Neural crest cell (in vitro differentiated cells): ENCODE data around the gene SLC40A1. TPM values are rescaled to one million over a fixed set of nuclear protein-coding genes. Genes with fewer than 3 reads are reported as not detected.

ENCODE experiments used
- DNase-seq: peaks from one replicate; pipeline ENCODE4 v3.0.0; 2021; ENCODE audit warnings: low read depth, mixed read lengths, low spot score
- H3K27ac Mint-ChIP-seq: one replicate; pipeline ENCODE4 v1.8.0; 2021; ENCODE audit warnings: mild to moderate bottlenecking, mixed read lengths; ENCODE audit not compliant: unreplicated experiment
- H3K27me3 Mint-ChIP-seq: 2 replicates; pipeline ENCODE4 v1.8.0; 2021; ENCODE audit warnings: low read depth, mild to moderate bottlenecking, mixed read lengths
- H3K36me3 Mint-ChIP-seq: 2 replicates; pipeline ENCODE4 v1.8.0; 2021; ENCODE audit warnings: low read depth, mild to moderate bottlenecking, mixed read lengths
- H3K4me1 Mint-ChIP-seq: 2 replicates; pipeline ENCODE4 v1.8.0; 2021; ENCODE audit warnings: mixed read lengths
- H3K4me3 Mint-ChIP-seq: one replicate; pipeline ENCODE4 v1.8.0; 2021; ENCODE audit warnings: mild to moderate bottlenecking, mixed read lengths
- H3K9me3 Mint-ChIP-seq: 2 replicates; pipeline ENCODE4 v1.8.0; 2021; ENCODE audit warnings: mixed read lengths
- total RNA-seq: library from RNA; stranded (reverse); gene quantifications from 2 replicates; pipeline ENCODE4 v1.2.1, GENCODE V29; 2021
- TF ChIP-seq, protein P1 (sequence below): fragments of 200-600 bp; sonication (generic); conservative IDR thresholded peaks from 2 replicates; pipeline ENCODE4 v1.5.0; 2021; ENCODE audit warnings: antibody characterized with exemption, mild to moderate bottlenecking

Gene SLC40A1
- total RNA-seq, 1 donor from 2014 or later = 2.6 TPM

DNA sequence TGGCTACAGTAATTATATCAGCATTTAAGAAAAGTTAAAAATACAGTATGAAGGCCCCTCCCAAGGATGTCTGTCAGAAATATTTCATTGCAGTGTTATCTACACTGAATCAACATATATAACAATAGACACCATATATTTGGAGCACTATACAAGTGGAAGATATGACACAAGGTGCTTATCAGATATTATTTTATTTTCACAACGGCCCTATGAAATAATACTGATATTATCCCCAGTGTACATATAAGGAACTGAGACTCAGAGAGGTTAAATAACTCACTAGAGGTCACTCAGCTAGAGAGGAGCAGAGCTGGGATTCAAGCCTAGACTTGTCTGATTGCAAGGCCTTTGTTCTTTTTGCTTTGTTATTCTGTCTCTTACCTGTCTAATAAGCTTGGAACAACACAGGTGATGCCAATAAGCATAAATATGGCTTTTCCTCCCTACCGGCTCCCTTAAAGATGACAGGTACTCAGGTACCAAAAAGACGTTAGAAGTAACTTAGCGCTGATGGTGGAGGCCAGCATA, 4.7 kb upstream of the SLC40A1 start:
- Mint-ChIP-seq H3K27me3 (peaks cover 44% of the 10 kb centered on the region), H3K27ac (no peak overlapping the region), H3K9me3 (no peaks in the 10 kb centered on the region), H3K36me3 (no peaks in the 10 kb centered on the region), H3K4me1 (peaks cover 6% of the 10 kb centered on the region), H3K4me3 (no peak overlapping the region)
- DNase-seq = no peak
- TF ChIP-seq, protein P1, sequence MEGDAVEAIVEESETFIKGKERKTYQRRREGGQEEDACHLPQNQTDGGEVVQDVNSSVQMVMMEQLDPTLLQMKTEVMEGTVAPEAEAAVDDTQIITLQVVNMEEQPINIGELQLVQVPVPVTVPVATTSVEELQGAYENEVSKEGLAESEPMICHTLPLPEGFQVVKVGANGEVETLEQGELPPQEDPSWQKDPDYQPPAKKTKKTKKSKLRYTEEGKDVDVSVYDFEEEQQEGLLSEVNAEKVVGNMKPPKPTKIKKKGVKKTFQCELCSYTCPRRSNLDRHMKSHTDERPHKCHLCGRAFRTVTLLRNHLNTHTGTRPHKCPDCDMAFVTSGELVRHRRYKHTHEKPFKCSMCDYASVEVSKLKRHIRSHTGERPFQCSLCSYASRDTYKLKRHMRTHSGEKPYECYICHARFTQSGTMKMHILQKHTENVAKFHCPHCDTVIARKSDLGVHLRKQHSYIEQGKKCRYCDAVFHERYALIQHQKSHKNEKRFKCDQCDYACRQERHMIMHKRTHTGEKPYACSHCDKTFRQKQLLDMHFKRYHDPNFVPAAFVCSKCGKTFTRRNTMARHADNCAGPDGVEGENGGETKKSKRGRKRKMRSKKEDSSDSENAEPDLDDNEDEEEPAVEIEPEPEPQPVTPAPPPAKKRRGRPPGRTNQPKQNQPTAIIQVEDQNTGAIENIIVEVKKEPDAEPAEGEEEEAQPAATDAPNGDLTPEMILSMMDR = no peak

DNA sequence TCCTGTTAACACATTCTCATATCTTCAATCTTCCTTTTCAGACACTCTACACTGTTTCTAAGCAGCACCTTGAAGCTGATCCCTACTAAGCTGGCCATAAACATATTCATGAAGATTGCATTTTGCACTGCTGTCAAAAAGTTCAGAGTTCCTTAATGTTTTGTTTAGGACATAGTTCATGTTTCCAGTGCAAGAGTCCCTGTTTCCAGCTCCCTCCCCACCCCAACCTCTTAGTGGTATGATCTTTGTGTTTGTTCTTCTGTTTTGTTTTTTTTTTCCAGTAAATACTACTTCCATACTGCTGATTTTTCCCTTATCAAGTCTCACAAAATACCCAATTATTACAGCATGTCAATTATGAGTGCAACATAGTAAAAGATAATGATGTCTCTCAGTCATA, 4.1 kb upstream of the SLC40A1 start:
- Mint-ChIP-seq H3K27me3 (peaks cover 50% of the 10 kb centered on the region), H3K36me3 (no peaks in the 10 kb centered on the region), H3K27ac (no peak overlapping the region), H3K4me3 (no peak overlapping the region), H3K9me3 (no peaks in the 10 kb centered on the region), H3K4me1 (peaks cover 12% of the 10 kb centered on the region)
- TF ChIP-seq, protein P1 = no peak
- no peak for DNase-seq

DNA sequence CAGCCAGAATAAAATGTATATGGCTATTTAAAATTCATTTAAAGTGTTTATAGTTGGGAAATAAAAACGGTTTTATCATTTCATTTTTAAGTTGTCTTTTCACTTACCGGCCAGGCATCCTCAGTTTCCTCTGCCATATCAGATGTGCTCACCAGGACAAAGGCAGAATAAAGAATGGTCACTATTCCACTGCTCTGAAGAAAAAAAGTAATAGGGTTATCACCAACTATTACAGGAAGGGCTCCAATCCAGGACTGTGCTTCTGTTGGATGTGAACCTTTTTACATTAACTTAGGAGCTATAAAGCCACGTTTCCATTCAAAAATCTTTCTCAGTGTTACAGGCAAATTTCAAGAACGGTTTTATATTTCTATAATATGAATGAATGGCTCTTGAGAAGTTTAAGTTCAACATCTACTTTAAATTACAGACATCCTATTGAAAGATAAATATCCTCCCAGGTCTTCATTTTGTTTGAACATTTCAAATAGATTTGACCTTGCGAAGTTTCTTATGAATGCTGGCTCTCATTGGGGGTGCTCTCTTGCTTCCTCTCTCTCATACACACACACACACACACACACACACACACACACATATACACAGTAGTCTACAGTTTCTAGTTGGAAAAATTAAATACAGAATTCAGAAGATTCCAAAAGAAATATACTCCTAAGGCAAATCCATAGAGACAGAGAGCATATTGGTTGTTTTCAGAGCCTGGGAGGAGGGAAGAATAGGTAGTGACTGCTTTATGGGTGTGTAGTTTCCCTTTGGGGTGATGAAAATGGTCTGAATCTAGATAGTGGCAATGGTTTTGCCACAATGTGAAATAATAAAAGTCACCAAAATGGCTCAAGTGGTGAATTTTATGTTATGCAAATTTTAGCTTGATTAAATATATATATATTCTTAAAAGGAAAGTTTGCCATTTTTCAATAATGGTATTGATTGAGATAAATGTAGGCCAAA, 2.9 kb upstream of the SLC40A1 start:
- H3K27me3 Mint-ChIP-seq = peaks cover 57% of the 10 kb centered on the region
- H3K4me3 Mint-ChIP-seq = no peak overlapping the region
- no peaks in the 10 kb centered on the region for H3K36me3 Mint-ChIP-seq
- H3K27ac Mint-ChIP-seq = no peak overlapping the region
- no peaks in the 10 kb centered on the region for H3K9me3 Mint-ChIP-seq
- DNase-seq = no peak
- TF ChIP-seq, protein P1 = no peak
- peaks cover 16% of the 10 kb centered on the region for H3K4me1 Mint-ChIP-seq

DNA sequence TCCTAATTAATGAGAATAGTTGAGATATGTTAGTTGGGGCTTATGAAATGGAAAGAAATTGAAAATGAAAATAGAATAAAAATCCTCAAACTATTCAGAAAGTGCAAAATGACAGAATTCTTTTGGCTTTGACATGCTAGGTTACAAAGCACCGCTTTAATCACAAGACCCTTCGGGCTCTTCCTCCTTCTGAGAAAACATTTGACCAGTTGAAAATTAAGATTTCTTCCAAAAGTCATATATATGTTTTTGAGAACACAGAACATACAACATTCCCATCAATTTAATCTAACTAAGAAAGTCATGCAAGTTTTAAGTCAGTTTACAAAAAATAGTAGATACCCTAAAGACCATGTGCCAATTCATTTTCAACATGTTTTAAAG, 2.2 kb upstream of the SLC40A1 start:
- Mint-ChIP-seq H3K4me1 (peaks cover 16% of the 10 kb centered on the region), H3K27ac (no peak overlapping the region), H3K4me3 (peak overlapping the region; percentile 83), H3K36me3 (no peaks in the 10 kb centered on the region), H3K27me3 (peaks cover 61% of the 10 kb centered on the region), H3K9me3 (no peaks in the 10 kb centered on the region)
- TF ChIP-seq, protein P1 = no peak
- DNase-seq = no peak

DNA sequence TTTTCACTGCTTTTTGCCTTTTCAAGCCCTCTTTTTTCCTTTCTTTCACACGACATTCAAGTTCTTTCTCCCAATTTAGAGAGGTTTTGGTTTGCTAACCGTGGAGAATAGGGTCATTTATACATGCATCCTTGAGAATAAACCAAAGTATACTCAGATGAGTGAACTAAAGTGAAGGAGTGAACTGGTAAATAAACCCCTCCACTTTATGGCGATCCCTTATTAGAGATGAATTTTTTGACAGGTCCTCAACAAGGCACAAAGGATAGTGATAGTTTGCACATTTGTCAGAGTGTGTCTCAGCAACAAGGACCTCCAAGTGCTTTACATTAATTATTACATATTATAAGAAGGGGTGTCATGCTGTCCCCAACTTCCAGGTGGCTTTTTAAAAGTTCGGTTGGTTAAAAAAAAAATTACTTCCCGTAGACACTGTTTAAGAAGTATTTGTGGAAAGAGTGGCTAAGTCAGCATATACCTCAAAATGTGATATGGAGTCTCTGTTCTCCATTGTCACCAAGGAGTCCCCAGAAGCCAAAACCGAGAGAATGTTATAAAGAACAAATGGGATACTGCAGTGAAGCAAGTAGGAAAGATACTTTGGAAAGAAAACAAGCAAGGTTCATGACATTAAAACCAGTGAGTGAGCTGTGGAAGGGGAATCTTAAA, 1.7 kb upstream of the SLC40A1 start:
- TF ChIP-seq, protein P1 = no peak
- H3K27me3 Mint-ChIP-seq = peaks cover 62% of the 10 kb centered on the region
- no peaks in the 10 kb centered on the region for H3K36me3 Mint-ChIP-seq
- peak overlapping the region; percentile 83 for H3K4me3 Mint-ChIP-seq
- no peak for DNase-seq
- no peak overlapping the region for H3K27ac Mint-ChIP-seq
- no peaks in the 10 kb centered on the region for H3K9me3 Mint-ChIP-seq
- peaks cover 16% of the 10 kb centered on the region for H3K4me1 Mint-ChIP-seq
